ENCODE measurements around the gene SWSAP1. TPM values are rescaled to one million over a fixed set of nuclear protein-coding genes. Genes with fewer than 3 reads are reported as not detected.

Gene SWSAP1
- total and polyA plus RNA-seq, 9 of the 15 experiments (the other 6 are each of a cell fraction or from before 2014, with no cell fraction given) = 0.18 to 2.8 (median 1.7) TPM

DNA sequence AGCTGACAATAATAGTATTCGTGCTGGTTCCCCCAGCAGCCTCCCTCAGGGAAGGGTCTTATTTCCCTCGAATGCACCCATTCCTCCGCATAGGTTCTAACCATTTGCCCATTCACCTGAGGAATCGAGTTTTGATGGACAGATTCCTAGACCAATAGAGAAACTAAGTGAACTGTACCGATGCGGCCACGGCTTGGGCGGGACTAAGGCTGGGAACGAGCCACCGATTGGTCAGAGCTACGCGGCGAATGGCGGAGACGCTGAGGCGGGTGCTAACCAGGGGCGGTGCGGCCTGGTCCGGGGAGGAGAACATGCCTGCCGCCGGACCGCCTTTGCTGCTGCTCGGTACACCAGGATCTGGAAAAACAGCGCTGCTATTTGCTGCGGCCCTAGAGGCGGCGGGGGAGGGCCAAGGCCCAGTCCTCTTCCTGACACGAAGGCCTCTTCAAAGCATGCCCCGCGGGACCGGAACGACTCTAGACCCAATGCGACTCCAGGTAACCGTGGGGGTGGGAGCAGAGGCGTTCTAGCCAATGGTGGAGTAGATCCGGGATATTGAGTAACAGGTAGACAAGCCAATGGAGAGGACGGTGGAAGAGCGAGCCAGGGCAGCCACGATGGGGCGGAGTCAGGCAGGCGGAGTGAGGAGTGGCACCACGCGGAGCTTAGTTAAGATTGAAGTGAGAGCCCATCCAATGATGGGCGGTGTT is at the start of gene SWSAP1 (continued):
- TF ChIP-seq, protein P1, sequence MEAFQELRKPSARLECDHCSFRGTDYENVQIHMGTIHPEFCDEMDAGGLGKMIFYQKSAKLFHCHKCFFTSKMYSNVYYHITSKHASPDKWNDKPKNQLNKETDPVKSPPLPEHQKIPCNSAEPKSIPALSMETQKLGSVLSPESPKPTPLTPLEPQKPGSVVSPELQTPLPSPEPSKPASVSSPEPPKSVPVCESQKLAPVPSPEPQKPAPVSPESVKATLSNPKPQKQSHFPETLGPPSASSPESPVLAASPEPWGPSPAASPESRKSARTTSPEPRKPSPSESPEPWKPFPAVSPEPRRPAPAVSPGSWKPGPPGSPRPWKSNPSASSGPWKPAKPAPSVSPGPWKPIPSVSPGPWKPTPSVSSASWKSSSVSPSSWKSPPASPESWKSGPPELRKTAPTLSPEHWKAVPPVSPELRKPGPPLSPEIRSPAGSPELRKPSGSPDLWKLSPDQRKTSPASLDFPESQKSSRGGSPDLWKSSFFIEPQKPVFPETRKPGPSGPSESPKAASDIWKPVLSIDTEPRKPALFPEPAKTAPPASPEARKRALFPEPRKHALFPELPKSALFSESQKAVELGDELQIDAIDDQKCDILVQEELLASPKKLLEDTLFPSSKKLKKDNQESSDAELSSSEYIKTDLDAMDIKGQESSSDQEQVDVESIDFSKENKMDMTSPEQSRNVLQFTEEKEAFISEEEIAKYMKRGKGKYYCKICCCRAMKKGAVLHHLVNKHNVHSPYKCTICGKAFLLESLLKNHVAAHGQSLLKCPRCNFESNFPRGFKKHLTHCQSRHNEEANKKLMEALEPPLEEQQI (IDR thresholded peaks at IDR 0.05) = no peak
- no peak for TF ChIP-seq MCM3 (IDR thresholded peaks at IDR 0.05)
- no peak for TF ChIP-seq HIVEP1 (CRISPR knock-in tag; IDR thresholded peaks at IDR 0.05)
- no peak for TF ChIP-seq MTA1 (IDR thresholded peaks at IDR 0.05; ENCODE audit: borderline replicate concordance)
- peak; percentile 50 for TF ChIP-seq SAP30 (IDR thresholded peaks at IDR 0.05; ENCODE audit: borderline replicate concordance, insufficient read depth, low read depth, low read length, poor library complexity, severe bottlenecking)
- peak; percentile 92 for TF ChIP-seq POLR2H (tag; IDR thresholded peaks at IDR 0.05; ENCODE audit: low read depth)
- peak; percentile 82 for TF ChIP-seq SP2 (IDR thresholded peaks at IDR 0.05; ENCODE audit: extremely low read depth, low read depth, low read length, poor library complexity, severe bottlenecking)
- TF ChIP-seq C11orf30 (IDR thresholded peaks at IDR 0.05; ENCODE audit: low read depth) = peak; percentile 63
- TF ChIP-seq ZNF695 (CRISPR knock-in tag; IDR thresholded peaks at IDR 0.05) = no peak
- TF ChIP-seq XRCC5 (IDR thresholded peaks at IDR 0.05; ENCODE audit: low read depth, low read length) = no peak
- TF ChIP-seq PURB (CRISPR knock-in tag; IDR thresholded peaks at IDR 0.05; ENCODE audit: low read depth) = no peak
- TF ChIP-seq, protein P2, sequence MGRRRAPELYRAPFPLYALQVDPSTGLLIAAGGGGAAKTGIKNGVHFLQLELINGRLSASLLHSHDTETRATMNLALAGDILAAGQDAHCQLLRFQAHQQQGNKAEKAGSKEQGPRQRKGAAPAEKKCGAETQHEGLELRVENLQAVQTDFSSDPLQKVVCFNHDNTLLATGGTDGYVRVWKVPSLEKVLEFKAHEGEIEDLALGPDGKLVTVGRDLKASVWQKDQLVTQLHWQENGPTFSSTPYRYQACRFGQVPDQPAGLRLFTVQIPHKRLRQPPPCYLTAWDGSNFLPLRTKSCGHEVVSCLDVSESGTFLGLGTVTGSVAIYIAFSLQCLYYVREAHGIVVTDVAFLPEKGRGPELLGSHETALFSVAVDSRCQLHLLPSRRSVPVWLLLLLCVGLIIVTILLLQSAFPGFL (CRISPR knock-in tag; IDR thresholded peaks at IDR 0.05) = no peak
- no peak for TF ChIP-seq ZNF174 (CRISPR knock-in tag; IDR thresholded peaks at IDR 0.05)
- TF ChIP-seq CBFB (CRISPR knock-in tag; IDR thresholded peaks at IDR 0.05) = no peak
- TF ChIP-seq, protein P3, sequence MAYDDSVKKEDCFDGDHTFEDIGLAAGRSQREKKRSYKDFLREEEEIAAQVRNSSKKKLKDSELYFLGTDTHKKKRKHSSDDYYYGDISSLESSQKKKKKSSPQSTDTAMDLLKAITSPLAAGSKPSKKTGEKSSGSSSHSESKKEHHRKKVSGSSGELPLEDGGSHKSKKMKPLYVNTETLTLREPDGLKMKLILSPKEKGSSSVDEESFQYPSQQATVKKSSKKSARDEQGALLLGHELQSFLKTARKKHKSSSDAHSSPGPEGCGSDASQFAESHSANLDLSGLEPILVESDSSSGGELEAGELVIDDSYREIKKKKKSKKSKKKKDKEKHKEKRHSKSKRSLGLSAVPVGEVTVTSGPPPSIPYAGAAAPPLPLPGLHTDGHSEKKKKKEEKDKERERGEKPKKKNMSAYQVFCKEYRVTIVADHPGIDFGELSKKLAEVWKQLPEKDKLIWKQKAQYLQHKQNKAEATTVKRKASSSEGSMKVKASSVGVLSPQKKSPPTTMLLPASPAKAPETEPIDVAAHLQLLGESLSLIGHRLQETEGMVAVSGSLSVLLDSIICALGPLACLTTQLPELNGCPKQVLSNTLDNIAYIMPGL (CRISPR knock-in tag; IDR thresholded peaks at IDR 0.05) = 0 out of 2 replicates have a peak, but pooled peaks have one; percentile 32
- TF ChIP-seq RBM39 (optimal IDR thresholded peaks at IDR 0.05; ENCODE audit: low read depth, low read length) = no peak
- TF ChIP-seq ZNF324 (CRISPR knock-in tag; IDR thresholded peaks at IDR 0.05) = peak; percentile 19; the same call in 1 of the 2 replicates
- no peak for TF ChIP-seq CCNT2 (IDR thresholded peaks at IDR 0.05; ENCODE audit: borderline replicate concordance, extremely low read depth, insufficient read length, low read depth, low read length)
- TF ChIP-seq ZNF699 (CRISPR knock-in tag; IDR thresholded peaks at IDR 0.05; ENCODE audit: insufficient replicate concordance) = no peak
- TF ChIP-seq KLF10 (CRISPR knock-in tag; IDR thresholded peaks at IDR 0.05) = no peak
- TF ChIP-seq FOXJ3 (CRISPR knock-in tag; IDR thresholded peaks at IDR 0.05) = no peak
- no peak for TF ChIP-seq GATAD2B (IDR thresholded peaks at IDR 0.05; ENCODE audit: borderline replicate concordance)
- TF ChIP-seq, protein P4, sequence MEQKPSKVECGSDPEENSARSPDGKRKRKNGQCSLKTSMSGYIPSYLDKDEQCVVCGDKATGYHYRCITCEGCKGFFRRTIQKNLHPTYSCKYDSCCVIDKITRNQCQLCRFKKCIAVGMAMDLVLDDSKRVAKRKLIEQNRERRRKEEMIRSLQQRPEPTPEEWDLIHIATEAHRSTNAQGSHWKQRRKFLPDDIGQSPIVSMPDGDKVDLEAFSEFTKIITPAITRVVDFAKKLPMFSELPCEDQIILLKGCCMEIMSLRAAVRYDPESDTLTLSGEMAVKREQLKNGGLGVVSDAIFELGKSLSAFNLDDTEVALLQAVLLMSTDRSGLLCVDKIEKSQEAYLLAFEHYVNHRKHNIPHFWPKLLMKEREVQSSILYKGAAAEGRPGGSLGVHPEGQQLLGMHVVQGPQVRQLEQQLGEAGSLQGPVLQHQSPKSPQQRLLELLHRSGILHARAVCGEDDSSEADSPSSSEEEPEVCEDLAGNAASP (IDR thresholded peaks at IDR 0.05) = no peak
